ENCODE measurements around the gene KNOP1.

The KNOP1 gene

DNA sequence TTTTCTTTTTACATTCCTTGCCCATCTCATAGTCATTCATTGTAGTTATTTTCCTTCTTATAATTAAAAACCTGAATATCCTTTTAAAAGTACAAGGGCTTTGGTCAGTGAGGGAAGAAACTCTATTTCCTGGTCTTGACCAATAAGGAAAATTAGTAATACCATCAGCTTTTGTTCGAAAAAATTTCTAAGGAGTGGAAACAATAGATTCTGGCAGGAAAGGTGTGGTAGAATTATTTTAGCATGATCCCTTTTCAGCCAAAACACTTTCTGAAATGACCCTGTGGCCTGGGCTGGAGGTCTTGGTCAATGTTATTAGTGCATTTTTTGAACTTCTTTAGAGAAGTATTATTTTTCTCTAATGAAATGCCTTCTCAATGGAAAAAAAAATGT is 36.6 kb upstream of the KNOP1 start:
- no peak for TF ChIP-seq ZNF8 (CRISPR knock-in tag; IDR thresholded peaks at IDR 0.05)
- no peak for TF ChIP-seq ISL1 (CRISPR knock-in tag; IDR thresholded peaks at IDR 0.05)
- no peak for TF ChIP-seq ZNF70 (CRISPR knock-in tag; IDR thresholded peaks at IDR 0.05)
- ATAC-seq, result no peak

DNA sequence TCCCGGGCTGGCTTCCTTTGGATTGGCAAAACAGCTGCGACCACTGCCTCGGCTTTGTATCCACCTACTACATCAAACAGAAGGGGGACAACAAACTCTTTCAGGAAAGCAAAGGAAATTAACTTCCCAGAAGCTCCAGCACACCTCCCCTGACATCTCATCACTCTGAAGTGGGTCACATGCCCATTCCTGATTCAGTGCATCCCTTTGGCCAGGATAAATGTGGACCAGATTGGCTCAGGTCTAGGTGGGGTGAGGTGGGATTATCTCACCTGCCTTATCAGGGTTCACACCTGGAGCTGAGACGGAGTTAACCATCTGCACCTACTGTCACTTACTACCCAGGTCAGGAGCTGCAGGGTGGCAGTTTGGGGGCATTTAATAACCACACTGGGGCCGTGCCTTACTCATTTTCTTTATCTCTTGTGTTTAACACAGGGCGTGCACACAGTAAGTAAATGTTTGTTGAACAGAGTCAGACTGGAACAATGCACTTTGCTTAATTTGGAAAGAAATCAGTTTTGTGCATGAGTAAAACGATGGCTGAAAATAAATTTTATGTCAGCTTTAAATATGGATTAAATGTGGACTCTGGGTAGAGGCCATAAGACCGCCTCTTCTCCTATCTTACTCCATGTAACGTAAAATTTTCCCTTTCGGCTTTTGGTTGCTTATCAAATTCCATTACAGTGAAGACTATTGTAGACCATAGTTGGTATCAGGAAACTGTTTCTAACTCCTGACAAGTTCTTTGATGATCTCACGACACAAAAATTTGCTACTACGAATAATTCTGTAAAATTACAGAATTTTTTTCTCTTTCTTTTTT is 36.0 kb upstream of the KNOP1 start:
- ATAC-seq, result peak; percentile 63
- TF ChIP-seq ZC3H10 (CRISPR knock-in tag; IDR thresholded peaks at IDR 0.05), result no peak
- TF ChIP-seq ISL1 (CRISPR knock-in tag; IDR thresholded peaks at IDR 0.05), result peak; percentile 62
- no peak for TF ChIP-seq OSR1 (CRISPR knock-in tag; IDR thresholded peaks at IDR 0.05)
- no peak for TF ChIP-seq PPARA (CRISPR knock-in tag; IDR thresholded peaks at IDR 0.05; ENCODE audit: borderline replicate concordance)

DNA sequence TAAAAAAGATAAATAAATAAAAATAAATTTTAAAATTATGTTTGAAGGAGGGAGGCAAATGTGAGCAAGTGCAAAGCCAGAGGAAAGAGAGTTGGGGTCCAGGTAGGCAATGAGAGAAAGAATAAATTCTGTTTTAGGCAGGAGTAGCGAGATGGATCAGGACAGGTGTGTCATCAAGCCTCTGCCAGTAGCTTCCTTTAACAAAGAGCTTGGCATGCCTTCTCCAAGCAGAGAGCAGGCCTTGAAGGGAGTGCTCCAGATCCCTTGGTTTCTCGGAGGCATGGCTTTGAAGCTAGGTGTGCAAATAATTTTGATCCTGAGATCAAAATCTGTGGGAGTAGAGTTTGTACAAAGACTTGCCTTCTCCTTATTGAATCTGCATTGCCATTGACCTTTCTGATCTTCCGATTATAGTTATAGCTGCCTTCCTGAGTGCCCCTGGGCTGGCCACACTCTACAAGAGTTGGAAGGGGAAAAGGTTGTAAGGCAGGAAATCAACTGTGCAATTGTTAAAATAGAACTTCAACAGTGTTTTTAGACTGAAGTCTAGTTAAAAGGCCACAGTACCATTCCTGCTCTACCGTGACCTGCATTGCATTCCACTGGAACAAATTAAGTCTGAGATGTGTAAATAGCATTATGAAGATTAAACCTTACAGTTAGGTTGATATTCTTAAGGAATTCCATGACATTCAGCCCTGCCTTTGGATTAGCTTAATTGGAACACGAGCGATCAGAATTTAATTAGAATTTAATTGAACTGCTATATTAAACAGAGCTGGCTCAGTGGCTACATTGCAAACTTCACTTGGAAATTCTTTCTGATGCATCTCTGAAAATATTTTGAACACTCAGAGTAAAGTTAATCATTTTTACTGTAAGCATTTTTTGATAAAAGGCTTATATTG is 33.7 kb upstream of the KNOP1 start:
- TF ChIP-seq, protein P1, sequence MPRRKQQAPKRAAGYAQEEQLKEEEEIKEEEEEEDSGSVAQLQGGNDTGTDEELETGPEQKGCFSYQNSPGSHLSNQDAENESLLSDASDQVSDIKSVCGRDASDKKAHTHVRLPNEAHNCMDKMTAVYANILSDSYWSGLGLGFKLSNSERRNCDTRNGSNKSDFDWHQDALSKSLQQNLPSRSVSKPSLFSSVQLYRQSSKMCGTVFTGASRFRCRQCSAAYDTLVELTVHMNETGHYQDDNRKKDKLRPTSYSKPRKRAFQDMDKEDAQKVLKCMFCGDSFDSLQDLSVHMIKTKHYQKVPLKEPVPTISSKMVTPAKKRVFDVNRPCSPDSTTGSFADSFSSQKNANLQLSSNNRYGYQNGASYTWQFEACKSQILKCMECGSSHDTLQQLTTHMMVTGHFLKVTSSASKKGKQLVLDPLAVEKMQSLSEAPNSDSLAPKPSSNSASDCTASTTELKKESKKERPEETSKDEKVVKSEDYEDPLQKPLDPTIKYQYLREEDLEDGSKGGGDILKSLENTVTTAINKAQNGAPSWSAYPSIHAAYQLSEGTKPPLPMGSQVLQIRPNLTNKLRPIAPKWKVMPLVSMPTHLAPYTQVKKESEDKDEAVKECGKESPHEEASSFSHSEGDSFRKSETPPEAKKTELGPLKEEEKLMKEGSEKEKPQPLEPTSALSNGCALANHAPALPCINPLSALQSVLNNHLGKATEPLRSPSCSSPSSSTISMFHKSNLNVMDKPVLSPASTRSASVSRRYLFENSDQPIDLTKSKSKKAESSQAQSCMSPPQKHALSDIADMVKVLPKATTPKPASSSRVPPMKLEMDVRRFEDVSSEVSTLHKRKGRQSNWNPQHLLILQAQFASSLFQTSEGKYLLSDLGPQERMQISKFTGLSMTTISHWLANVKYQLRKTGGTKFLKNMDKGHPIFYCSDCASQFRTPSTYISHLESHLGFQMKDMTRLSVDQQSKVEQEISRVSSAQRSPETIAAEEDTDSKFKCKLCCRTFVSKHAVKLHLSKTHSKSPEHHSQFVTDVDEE (CRISPR knock-in tag; IDR thresholded peaks at IDR 0.05), result no peak
- TF ChIP-seq PPARA (CRISPR knock-in tag; IDR thresholded peaks at IDR 0.05; ENCODE audit: borderline replicate concordance), result no peak
- TF ChIP-seq, protein P2, sequence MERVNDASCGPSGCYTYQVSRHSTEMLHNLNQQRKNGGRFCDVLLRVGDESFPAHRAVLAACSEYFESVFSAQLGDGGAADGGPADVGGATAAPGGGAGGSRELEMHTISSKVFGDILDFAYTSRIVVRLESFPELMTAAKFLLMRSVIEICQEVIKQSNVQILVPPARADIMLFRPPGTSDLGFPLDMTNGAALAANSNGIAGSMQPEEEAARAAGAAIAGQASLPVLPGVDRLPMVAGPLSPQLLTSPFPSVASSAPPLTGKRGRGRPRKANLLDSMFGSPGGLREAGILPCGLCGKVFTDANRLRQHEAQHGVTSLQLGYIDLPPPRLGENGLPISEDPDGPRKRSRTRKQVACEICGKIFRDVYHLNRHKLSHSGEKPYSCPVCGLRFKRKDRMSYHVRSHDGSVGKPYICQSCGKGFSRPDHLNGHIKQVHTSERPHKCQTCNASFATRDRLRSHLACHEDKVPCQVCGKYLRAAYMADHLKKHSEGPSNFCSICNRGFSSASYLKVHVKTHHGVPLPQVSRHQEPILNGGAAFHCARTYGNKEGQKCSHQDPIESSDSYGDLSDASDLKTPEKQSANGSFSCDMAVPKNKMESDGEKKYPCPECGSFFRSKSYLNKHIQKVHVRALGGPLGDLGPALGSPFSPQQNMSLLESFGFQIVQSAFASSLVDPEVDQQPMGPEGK (CRISPR knock-in tag; IDR thresholded peaks at IDR 0.05; ENCODE audit: borderline replicate concordance), result no peak
- no peak for TF ChIP-seq GLIS3 (CRISPR knock-in tag; IDR thresholded peaks at IDR 0.05)
- no peak for TF ChIP-seq OSR1 (CRISPR knock-in tag; IDR thresholded peaks at IDR 0.05)
- TF ChIP-seq RARB (CRISPR knock-in tag; IDR thresholded peaks at IDR 0.05), result no peak
- TF ChIP-seq TOX (CRISPR knock-in tag; IDR thresholded peaks at IDR 0.05; ENCODE audit: borderline replicate concordance), result no peak
- TF ChIP-seq SNAI2 (CRISPR knock-in tag; IDR thresholded peaks at IDR 0.05), result no peak
- TF ChIP-seq ZNF70 (CRISPR knock-in tag; IDR thresholded peaks at IDR 0.05), result no peak
- no peak for TF ChIP-seq ZFP30 (CRISPR knock-in tag; IDR thresholded peaks at IDR 0.05)
- no peak for TF ChIP-seq ZC3H10 (CRISPR knock-in tag; IDR thresholded peaks at IDR 0.05)
- TF ChIP-seq, protein P3, sequence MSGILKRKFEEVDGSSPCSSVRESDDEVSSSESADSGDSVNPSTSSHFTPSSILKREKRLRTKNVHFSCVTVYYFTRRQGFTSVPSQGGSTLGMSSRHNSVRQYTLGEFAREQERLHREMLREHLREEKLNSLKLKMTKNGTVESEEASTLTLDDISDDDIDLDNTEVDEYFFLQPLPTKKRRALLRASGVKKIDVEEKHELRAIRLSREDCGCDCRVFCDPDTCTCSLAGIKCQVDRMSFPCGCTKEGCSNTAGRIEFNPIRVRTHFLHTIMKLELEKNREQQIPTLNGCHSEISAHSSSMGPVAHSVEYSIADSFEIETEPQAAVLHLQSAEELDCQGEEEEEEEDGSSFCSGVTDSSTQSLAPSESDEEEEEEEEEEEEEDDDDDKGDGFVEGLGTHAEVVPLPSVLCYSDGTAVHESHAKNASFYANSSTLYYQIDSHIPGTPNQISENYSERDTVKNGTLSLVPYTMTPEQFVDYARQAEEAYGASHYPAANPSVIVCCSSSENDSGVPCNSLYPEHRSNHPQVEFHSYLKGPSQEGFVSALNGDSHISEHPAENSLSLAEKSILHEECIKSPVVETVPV (CRISPR knock-in tag; IDR thresholded peaks at IDR 0.05), result no peak
- TF ChIP-seq, protein P4, sequence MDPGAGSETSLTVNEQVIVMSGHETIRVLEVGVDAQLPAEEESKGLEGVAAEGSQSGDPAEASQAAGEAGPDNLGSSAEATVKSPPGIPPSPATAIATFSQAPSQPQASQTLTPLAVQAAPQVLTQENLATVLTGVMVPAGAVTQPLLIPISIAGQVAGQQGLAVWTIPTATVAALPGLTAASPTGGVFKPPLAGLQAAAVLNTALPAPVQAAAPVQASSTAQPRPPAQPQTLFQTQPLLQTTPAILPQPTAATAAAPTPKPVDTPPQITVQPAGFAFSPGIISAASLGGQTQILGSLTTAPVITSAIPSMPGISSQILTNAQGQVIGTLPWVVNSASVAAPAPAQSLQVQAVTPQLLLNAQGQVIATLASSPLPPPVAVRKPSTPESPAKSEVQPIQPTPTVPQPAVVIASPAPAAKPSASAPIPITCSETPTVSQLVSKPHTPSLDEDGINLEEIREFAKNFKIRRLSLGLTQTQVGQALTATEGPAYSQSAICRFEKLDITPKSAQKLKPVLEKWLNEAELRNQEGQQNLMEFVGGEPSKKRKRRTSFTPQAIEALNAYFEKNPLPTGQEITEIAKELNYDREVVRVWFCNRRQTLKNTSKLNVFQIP (CRISPR knock-in tag; IDR thresholded peaks at IDR 0.05; ENCODE audit: borderline replicate concordance, low read depth), result no peak
- TF ChIP-seq ARNTL (CRISPR knock-in tag; IDR thresholded peaks at IDR 0.05; ENCODE audit: borderline replicate concordance, low read depth), result no peak
- TF ChIP-seq ZNF565 (CRISPR knock-in tag; conservative IDR thresholded peaks at IDR 0.05; ENCODE audit: low read depth), result no peak
- TF ChIP-seq ISL1 (CRISPR knock-in tag; IDR thresholded peaks at IDR 0.05), result no peak
- no peak for ATAC-seq

DNA sequence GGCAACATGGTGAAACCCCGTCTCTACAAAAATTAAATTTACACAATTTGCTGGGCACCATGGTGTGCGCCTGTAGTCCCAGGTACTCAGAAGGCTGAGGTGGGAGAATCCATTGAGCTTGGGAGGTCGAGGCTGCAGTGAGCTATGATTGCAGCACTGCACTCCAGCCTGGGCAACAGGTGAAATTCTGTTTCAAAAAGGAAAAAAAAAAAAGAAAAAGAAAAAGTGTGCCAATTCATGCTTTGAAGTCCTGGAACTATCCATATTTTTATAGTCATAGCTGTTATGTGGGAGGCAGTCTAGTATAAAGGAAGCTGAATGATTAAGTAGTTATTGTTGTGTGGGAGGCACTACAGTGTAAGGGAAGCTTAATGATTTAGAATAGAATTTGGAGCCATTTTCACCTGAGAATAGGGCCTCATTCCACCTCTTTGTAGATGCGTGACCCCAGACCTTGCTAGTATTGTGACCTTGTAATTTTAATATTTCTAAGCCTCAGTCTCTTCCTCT is 31.6 kb upstream of the KNOP1 start:
- TF ChIP-seq, protein P4 (CRISPR knock-in tag; IDR thresholded peaks at IDR 0.05; ENCODE audit: borderline replicate concordance, low read depth), result no peak
- no peak for TF ChIP-seq ZFP3 (CRISPR knock-in tag; IDR thresholded peaks at IDR 0.05)
- no peak for TF ChIP-seq BACH2 (CRISPR knock-in tag; IDR thresholded peaks at IDR 0.05; ENCODE audit: borderline replicate concordance)
- ATAC-seq, result no peak

Measured in SK-N-SH treated with all-trans-retinoic acid at 6 μM for 48 hours (cell line).